Stimulated activated CD4-positive, alpha-beta T cell treated with anti-CD3 and anti-CD28 coated beads, Interleukin-2, amount 100 ng/mL, for 4 hours (primary cell): Measurements from ENCODE around the gene RUNDC3A.

ENCODE experiments used
- DNase-seq: peaks from one replicate; pipeline ENCODE4 v3.0.0-alpha.2; 2020; ENCODE audit warnings: low read depth

The RUNDC3A gene

GRCh38 chr17:44308320-44308818, at the start of gene RUNDC3A:
RUNDC3A (plus strand) TSS chr17:44308601; CDS start chr17:44308833, 232 bp downstream.
- DNase-seq: peak; percentile 75

GRCh38 chr17:44258811-44259351, 49.5 kb upstream of the RUNDC3A start:
- no peak for DNase-seq

GRCh38 chr17:44260296-44260695, 48.1 kb upstream of the RUNDC3A start:
- no peak for DNase-seq

GRCh38 chr17:44262654-44263225, 45.7 kb upstream of the RUNDC3A start:
- DNase-seq: no peak

GRCh38 chr17:44263345-44263902, 45.0 kb upstream of the RUNDC3A start:
- no peak for DNase-seq

- no peak for DNase-seq
Measured at GRCh38 chr17:44266402-44267164, 41.8 kb upstream of the RUNDC3A start.

- no peak for DNase-seq
Measured at GRCh38 chr17:44267165-44267455, 41.3 kb upstream of the RUNDC3A start.

GRCh38 chr17:44267818-44268490, 40.4 kb upstream of the RUNDC3A start, which contains the start of gene SLC4A1:
SLC4A1 (minus strand) TSS chr17:44268135; CDS start chr17:44262866, 5,269 bp downstream.
- DNase-seq: no peak

GRCh38 chr17:44268709-44269534, 39.5 kb upstream of the RUNDC3A start:
- no peak for DNase-seq

- DNase-seq: no peak
Measured at GRCh38 chr17:44269535-44270240, 38.7 kb upstream of the RUNDC3A start.

GRCh38 chr17:44272321-44272951, 36.0 kb upstream of the RUNDC3A start:
- no peak for DNase-seq

- DNase-seq: no peak
Measured at GRCh38 chr17:44272954-44273353, 35.4 kb upstream of the RUNDC3A start.

GRCh38 chr17:44273607-44274006, 34.8 kb upstream of the RUNDC3A start:
- no peak for DNase-seq

GRCh38 chr17:44277976-44278375, 30.4 kb upstream of the RUNDC3A start:
- DNase-seq: no peak

- DNase-seq: no peak
Measured at GRCh38 chr17:44279346-44279665, 29.1 kb upstream of the RUNDC3A start.

GRCh38 chr17:44279666-44280391, 28.6 kb upstream of the RUNDC3A start:
- no peak for DNase-seq

GRCh38 chr17:44280392-44280937, 27.9 kb upstream of the RUNDC3A start:
- no peak for DNase-seq

GRCh38 chr17:44281570-44281969, 26.8 kb upstream of the RUNDC3A start:
- no peak for DNase-seq

GRCh38 chr17:44282264-44282663, 26.1 kb upstream of the RUNDC3A start:
- no peak for DNase-seq
